H1 (cell line): Measurements from ENCODE around the gene KLHDC8A. TPM values are rescaled to one million over a fixed set of nuclear protein-coding genes. Genes with fewer than 3 reads are reported as not detected.

Source experiments
- GABPA ChIP-seq: IDR thresholded peaks from 2 replicates; pipeline ENCODE4 v1.6.1; 2011; ENCODE audit warnings: mild to moderate bottlenecking, low read length, moderate library complexity, borderline replicate concordance; ENCODE audit not compliant: insufficient read depth
- HDAC2 ChIP-seq, 2 experiments: fragments of 300-600 bp in 1 of 2; sonication (generic) in 1 of 2; IDR thresholded peaks; 2 replicates each; pipeline ENCODE4 v1.6.1; 2011 to 2012; ENCODE audit warnings: low read depth in 2 of 2, low read length in 2 of 2, mild to moderate bottlenecking in 2 of 2, moderate library complexity in 2 of 2, borderline replicate concordance in 1 of 2, inconsistent platforms in 1 of 2
- POLR2AphosphoS5 ChIP-seq: IDR thresholded peaks from 2 replicates; pipeline ENCODE4 v1.6.1; 2011; ENCODE audit warnings: low read depth, low read length
- SP2 ChIP-seq: IDR thresholded peaks from 2 replicates; pipeline ENCODE4 v1.6.1; 2012; ENCODE audit warnings: mild to moderate bottlenecking, low read length, inconsistent platforms
- SP4 ChIP-seq: IDR thresholded peaks from 2 replicates; pipeline ENCODE4 v1.6.1; 2012; ENCODE audit warnings: low read length, inconsistent platforms
- polyA plus RNA-seq, 7 experiments: library from polyadenylated mRNA; depleted of rRNA in 3 of 7; stranded (reverse) in 5 of 7; unstranded in 2 of 7; fragments of >200 nt in 5 of 7; fragments of 200-250 nt in 2 of 7; gene quantifications; 1 replicate in 5 of 7; 2 replicates in 1 of 7; 4 replicates in 1 of 7; pipeline versions ENCODE4 v1.2.1 to v1.2.3, GENCODE V29; 2011 to 2013; ENCODE audit warnings: missing spikeins in 2 of 7, mixed read lengths in 2 of 7
- total RNA-seq: library from RNA; stranded (reverse); fragmentation: NEBNext Ultra II Directional; extraction: Animal tissue kit (Norgen Biotek cat#: 25700); gene quantifications from 2 replicates; pipeline ENCODE4 v1.2.1, GENCODE V29; 2021

The KLHDC8A gene
- total and polyA plus RNA-seq, 2 of the 8 experiments (the other 6 are each of a cell fraction or from before 2014, with no cell fraction given): 1.9 to 3.4 TPM

- TF ChIP-seq GABPA: no peak
- TF ChIP-seq SP4: no peak
- no peak for TF ChIP-seq POLR2AphosphoS5
- no peak for TF ChIP-seq SP2
- TF ChIP-seq HDAC2 (IDR thresholded peaks at IDR 0.05; ENCODE audit: borderline replicate concordance in 1 of 2, low read depth in 2 of 2, low read length in 2 of 2): no peak
Observed at GRCh38 chr1:205350124-205350523, 6.6 kb downstream of the KLHDC8A start (continued).
